Measurements from ENCODE around the gene HNRNPL.

- no peak for TF ChIP-seq CTCF (IDR thresholded peaks at IDR 0.05)
- TF ChIP-seq POLR2A (IDR thresholded peaks at IDR 0.05) = no peak
Measured at GRCh38 chr19:38893341-38893771, 43.6 kb upstream of the HNRNPL start.
